AG04449 (cell line): Measurements from ENCODE around the gene SLC26A4.

Source experiments
- CTCF ChIA-PET: fragments of 350-600 bp; formaldehyde crosslinking; extraction: SDS; loops from one replicate; lab custom pipeline; 2021; ENCODE audit warnings: antibody characterized with exemption; lab: Yijun Ruan, JAX
- POLR2A ChIA-PET: fragments of 400-600, 350-600 bp; formaldehyde crosslinking; extraction: SDS; loops from one replicate; lab custom pipeline; 2020; ENCODE audit warnings: antibody characterized with exemption, inconsistent platforms; lab: Yijun Ruan, JAX
- DNase-seq: peaks from one replicate; pipeline ENCODE4 v3.0.0-alpha.2; 2010; ENCODE audit warnings: low read depth, low spot score
- H3K4me3 ChIP-seq: 2 replicates; pipeline ENCODE4 v1.5.1; 2011; ENCODE audit warnings: low read depth, mild to moderate bottlenecking, control low read depth, low read length
- TF ChIP-seq, protein P1 (sequence below): IDR thresholded peaks from one replicate; pipeline ENCODE4 v1.5.1; 2011; ENCODE audit warnings: mild to moderate bottlenecking, moderate library complexity, low read length, control low read depth, inconsistent platforms; ENCODE audit not compliant: insufficient read depth; ENCODE audit errors: missing control alignments

Gene SLC26A4

DNA sequence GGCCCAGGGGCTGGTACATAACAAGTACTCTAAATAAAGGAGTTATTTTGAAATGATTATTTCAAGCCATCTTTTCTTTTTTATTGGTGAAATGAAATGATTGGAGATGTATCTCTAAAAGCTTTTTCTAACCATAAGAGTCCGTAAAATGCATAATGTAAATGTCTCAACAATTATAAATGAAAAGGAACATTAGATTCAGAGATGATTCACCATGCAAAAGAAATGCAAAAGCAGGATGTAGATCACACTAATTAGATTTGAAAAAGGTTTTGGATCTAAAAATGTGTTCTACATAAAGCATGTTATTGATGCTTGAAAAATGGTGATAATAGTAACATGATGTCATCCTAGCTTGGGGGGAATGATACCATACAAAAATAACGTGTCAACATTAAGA lies 15.6 kb downstream of the SLC26A4 start:
- no peak for DNase-seq
- ChIA-PET POLR2A (interaction anchor here (0.5 kb wide), 1 partner anchor 65 kb away, joined by 3 read pairs; no protein-coding TSS in a partner anchor), CTCF (no interaction called here)
- H3K4me3 ChIP-seq: no peak overlapping the region
- TF ChIP-seq, protein P1, sequence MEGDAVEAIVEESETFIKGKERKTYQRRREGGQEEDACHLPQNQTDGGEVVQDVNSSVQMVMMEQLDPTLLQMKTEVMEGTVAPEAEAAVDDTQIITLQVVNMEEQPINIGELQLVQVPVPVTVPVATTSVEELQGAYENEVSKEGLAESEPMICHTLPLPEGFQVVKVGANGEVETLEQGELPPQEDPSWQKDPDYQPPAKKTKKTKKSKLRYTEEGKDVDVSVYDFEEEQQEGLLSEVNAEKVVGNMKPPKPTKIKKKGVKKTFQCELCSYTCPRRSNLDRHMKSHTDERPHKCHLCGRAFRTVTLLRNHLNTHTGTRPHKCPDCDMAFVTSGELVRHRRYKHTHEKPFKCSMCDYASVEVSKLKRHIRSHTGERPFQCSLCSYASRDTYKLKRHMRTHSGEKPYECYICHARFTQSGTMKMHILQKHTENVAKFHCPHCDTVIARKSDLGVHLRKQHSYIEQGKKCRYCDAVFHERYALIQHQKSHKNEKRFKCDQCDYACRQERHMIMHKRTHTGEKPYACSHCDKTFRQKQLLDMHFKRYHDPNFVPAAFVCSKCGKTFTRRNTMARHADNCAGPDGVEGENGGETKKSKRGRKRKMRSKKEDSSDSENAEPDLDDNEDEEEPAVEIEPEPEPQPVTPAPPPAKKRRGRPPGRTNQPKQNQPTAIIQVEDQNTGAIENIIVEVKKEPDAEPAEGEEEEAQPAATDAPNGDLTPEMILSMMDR: no peak

DNA sequence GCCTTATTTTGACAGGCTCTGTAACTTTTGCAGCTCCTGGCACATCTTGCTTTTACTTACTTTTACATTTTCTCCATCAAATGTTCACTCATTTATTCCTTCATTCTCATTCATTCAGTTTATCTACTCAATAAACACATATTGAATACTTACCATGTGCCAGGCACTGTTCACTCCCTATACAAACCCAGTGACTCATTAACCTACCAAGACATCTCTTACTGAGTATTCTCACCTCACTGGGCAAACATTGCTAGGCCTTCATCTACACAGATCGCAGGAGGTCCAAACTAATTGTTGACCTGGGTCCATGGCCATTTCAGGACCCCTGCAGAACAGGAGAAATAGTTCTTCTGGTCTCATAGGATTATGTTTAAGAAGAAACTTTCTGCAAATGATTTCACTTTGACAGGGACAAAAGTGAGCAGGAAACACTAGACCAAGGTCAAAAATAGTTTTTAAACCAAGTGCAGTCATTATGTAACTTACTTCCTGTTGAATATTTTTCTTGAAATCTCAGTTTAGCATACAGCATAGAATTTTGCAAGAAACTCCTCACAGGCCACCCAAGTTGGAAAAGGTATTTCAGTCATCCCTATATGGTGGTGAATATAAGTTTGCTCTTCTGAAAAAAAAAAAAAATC lies 17.6 kb downstream of the SLC26A4 start:
- H3K4me3 ChIP-seq: no peak overlapping the region
- DNase-seq: no peak
- TF ChIP-seq, protein P1: no peak
- CTCF ChIA-PET: no interaction called here
- POLR2A ChIA-PET: no interaction called here

DNA sequence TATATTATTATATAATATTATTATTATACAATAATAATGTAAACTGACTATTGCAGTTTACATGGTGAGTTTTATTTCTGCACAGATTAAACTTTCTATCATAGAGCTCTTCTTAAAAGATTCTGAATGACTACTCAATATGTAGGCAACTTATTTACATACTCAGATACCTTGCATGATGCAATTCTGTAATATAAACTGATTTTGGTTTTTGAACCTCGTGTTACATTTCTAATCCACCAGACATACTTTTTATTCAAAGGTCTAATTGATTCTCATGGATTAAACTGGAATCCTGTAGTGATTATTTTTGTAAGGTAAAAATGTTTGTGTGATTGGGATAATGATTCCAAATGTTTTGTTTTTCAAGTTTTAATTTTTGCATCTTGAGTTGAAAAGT lies 19.9 kb downstream of the SLC26A4 start:
- TF ChIP-seq, protein P1: no peak
- no peak for DNase-seq
- CTCF ChIA-PET: interaction anchor here (1.2 to 1.4 kb wide), 2 partner anchors 16 to 38 kb away, joined by 3 read pairs; no protein-coding TSS in a partner anchor
- POLR2A ChIA-PET: no interaction called here
- H3K4me3 ChIP-seq: no peak overlapping the region

DNA sequence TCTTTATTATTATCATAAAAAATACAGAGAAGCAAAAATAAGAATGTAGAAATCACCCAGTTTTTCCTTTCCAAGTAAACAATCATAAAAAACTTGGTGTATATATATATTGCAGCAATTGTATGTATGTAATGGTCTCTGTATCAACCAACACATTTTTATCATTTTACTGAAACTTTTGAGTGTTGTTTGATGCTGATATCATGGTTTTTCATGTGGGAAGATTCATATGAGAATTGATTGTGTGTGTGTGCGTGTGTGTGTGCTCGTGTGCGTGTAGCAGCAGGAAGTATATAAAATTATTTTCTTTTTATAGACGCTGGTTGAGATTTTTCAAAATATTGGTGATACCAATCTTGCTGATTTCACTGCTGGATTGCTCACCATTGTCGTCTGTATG lies 22.3 kb downstream of the SLC26A4 start:
- ChIA-PET CTCF (no interaction called here), POLR2A (no interaction called here)
- no peak for DNase-seq
- TF ChIP-seq, protein P1: no peak
- no peak overlapping the region for H3K4me3 ChIP-seq

DNA sequence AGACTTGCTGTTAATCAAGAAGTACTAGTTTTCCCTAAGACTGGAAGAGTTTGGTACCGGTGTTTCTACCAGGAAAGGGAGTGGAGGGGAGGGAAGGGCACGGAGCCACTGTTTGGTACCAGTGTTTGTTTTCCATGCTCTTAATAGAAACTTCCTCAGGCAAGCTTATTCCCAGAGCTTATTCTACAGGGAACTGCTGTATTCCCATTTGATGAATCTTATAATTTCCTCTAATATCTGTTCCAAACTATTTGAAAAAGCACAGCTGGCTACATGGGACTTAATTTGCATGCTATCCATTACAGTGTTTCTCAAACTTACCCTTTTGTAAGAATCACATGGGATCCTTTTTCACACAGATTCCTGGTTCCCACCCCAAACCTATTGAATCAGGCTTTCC lies 23.7 kb downstream of the SLC26A4 start:
- no peak overlapping the region for H3K4me3 ChIP-seq
- ChIA-PET CTCF (interaction anchor here (1.1 kb wide), 1 partner anchor 43 kb away, joined by 3 read pairs; no protein-coding TSS in a partner anchor), POLR2A (no interaction called here)
- TF ChIP-seq, protein P1: no peak
- DNase-seq: no peak

DNA sequence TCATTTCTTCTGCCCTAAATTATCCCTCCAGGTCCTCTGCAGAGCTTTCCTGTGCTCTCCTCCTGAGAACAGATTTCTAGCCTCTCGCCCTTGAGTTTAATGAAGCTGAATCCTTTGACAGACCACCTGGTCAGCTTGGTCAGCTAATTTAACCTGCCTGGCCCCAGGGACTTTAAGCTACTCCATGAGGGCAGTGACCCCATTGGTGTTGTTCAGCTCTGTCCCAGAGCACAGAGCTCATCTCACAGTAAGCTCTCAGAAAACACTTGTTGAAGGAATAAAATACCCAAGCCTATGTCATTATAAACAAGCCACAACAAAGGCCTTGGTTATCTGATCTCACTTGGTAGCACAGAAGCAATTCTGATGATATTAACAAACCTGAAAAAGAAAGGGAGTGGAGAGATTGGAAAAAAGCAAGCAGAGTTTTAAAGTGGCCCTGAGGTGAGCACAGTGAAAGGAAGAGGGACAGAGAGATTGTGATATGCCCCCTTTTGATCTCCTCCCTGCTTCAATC lies 24.4 kb downstream of the SLC26A4 start:
- ChIA-PET POLR2A (no interaction called here), CTCF (interaction anchor here (1.1 kb wide), 1 partner anchor 42 kb away, joined by 3 read pairs; no protein-coding TSS in a partner anchor)
- TF ChIP-seq, protein P1: no peak

More for the DNA sequence above, 24.4 kb downstream of the SLC26A4 start:
- DNase-seq: no peak
- H3K4me3 ChIP-seq: no peak overlapping the region
